Measurements from ENCODE around the gene PPL.

Gene PPL

DNA sequence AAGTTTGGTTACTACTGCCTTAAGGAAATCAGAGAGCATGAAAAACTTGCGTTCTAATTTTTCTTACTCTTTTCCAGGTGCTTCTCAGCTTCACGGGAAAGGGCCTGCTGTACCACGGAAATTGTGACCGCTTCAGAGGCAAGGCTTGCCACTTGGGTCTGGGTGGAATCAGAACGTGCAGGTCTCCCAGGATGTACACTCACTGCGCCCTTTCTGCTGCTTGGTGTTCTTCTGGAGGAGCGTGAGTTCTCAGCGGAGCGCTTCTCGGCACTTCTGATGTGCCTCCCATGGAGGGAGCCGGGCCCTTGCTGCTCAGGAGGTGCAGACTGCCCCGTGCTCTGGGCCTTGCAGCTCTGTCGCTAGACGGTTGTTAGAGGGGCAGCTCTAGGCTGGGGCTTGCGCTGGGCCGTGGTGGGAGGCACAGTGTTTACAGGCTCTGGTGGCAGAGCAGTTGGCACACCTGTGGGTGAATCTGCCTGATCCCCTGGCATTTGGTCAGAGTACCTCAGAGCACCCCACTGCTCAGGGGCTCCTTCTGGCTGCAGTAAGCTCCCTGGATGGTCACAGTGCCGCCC, 56.9 kb downstream of the PPL start:
- H3K4me3 ChIP-seq (replicated peaks; ENCODE audit: low read depth, low read length) = no peak overlapping the region
- TF ChIP-seq, protein P1, sequence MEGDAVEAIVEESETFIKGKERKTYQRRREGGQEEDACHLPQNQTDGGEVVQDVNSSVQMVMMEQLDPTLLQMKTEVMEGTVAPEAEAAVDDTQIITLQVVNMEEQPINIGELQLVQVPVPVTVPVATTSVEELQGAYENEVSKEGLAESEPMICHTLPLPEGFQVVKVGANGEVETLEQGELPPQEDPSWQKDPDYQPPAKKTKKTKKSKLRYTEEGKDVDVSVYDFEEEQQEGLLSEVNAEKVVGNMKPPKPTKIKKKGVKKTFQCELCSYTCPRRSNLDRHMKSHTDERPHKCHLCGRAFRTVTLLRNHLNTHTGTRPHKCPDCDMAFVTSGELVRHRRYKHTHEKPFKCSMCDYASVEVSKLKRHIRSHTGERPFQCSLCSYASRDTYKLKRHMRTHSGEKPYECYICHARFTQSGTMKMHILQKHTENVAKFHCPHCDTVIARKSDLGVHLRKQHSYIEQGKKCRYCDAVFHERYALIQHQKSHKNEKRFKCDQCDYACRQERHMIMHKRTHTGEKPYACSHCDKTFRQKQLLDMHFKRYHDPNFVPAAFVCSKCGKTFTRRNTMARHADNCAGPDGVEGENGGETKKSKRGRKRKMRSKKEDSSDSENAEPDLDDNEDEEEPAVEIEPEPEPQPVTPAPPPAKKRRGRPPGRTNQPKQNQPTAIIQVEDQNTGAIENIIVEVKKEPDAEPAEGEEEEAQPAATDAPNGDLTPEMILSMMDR (IDR thresholded peaks at IDR 0.05; ENCODE audit: low read length, missing control alignments) = no peak
- no peak for DNase-seq (ENCODE audit: low read depth)

DNA sequence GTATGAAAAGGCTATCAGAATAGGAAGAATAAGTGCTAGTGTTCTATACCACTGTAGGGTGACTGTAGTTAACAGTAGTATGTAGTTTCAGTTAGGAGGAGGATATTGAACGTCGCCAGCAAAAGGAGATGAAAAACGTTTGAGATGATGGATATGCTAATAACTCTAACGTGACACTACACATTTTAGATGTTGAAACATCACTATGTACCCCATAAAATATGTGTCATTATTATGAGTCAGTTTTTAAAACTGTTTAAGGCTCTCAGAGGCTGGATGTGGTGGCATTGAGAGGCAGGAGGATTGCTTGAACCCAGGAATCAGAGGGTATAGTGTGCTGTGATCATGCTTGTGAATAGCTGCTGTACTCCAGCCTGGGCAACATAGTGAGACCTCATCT, 57.9 kb downstream of the PPL start:
- no peak overlapping the region for H3K4me3 ChIP-seq (replicated peaks; ENCODE audit: low read depth, low read length)
- TF ChIP-seq, protein P1 (IDR thresholded peaks at IDR 0.05; ENCODE audit: low read length, missing control alignments) = no peak
- no peak for DNase-seq (ENCODE audit: low read depth)

DNA sequence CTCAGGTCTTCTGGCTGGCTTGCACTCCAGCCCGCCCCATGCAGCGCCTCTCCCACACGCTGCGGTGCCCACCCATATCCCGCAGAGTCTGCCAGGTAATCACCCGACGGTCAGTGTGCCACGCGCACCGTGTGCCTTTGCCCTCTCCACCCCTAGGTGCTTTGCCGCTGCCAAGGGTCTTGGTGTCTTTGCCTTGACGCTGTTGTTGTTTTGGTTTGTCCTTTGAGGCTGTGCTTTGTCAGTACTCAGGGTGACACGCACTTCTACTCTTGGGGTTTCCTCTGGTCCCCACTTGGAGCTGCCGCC, 59.6 kb downstream of the PPL start:
- DNase-seq (ENCODE audit: low read depth) = no peak
- no peak overlapping the region for H3K4me3 ChIP-seq (replicated peaks; ENCODE audit: low read depth, low read length)
- TF ChIP-seq, protein P1 (IDR thresholded peaks at IDR 0.05; ENCODE audit: low read length, missing control alignments) = no peak

DNA sequence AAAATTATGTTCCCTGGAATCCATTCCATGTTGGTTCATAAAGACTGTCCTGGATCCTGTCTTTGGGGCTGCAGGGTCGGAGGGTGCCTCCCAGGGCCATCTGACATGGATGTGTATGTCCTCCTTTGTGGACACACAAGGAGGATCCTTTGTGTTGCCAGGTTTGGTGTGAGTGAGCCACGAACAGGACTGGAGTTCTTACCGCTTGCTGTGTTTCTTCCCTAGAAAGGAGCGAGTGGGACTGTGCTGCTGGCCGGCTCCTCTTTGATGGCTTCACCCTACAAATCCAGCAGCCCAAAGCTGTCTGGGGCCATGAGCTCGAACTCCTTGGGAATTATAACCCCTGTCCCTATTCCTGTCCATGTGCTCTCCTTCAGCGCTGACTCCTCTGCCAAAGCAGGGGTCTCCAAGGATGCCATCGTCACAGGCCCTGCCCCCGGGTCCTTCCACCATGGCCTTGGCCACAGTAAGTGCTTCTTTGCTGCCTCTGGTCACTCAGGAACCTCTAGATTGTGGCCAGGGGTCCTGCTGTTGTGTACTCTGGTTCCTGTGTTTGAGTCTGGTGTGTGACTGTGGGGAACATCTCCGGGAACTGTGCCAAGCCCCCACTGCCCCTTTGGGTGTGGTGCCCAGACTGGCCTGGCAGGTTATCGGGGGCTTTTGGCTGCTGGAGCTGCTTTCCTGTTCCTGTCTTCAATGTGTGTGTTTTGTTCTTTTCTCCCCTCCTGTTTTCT, 60.1 kb downstream of the PPL start:
- no peak overlapping the region for H3K4me3 ChIP-seq (replicated peaks; ENCODE audit: low read depth, low read length)
- DNase-seq (ENCODE audit: low read depth) = no peak
- TF ChIP-seq, protein P1 (IDR thresholded peaks at IDR 0.05; ENCODE audit: low read length, missing control alignments) = no peak

DNA sequence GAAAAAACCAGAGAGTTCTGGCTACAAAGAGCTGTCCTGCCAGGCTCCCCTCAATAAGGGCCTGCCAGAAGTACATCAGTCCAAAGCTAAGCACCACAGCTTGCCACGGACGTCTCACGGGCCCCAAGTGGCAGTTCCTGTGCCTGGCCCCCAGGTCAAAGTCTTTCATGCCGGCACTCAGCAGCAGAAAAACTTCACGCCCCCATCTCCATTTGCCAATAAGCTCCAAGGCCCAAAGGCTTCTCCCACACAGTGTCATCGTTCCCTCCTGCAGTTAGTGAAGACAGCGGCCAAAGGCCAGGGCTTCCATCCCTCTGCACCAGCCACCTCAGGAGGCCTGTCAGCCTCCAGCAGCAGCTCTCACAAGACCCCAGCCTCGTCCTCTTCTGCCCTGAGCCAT, 62.3 kb downstream of the PPL start:
- DNase-seq (ENCODE audit: low read depth) = no peak
- no peak overlapping the region for H3K4me3 ChIP-seq (replicated peaks; ENCODE audit: low read depth, low read length)
- TF ChIP-seq, protein P1 (IDR thresholded peaks at IDR 0.05; ENCODE audit: low read length, missing control alignments) = no peak

DNA sequence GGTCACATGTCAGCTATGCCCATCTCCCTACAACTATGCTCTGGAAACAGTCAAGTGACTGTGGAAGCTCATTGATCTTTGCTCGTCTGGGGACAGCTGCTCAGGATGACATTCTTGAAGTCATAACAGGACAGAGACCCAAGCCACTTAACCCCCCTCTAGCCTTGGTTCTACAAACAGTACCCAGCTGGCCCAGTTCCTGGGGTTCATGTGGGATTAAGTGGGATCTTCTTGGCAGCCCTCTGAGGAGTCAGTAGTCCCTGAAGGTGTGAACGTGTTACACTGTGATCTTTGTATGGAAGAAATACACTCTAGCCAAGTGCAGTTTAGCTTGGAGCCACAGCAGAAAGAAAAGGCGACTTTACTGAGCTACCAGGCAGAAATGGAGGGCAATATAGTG, 63.9 kb downstream of the PPL start:
- no peak for DNase-seq (ENCODE audit: low read depth)
- H3K4me3 ChIP-seq (replicated peaks; ENCODE audit: low read depth, low read length) = no peak overlapping the region
- TF ChIP-seq, protein P1 (IDR thresholded peaks at IDR 0.05; ENCODE audit: low read length, missing control alignments) = no peak

DNA sequence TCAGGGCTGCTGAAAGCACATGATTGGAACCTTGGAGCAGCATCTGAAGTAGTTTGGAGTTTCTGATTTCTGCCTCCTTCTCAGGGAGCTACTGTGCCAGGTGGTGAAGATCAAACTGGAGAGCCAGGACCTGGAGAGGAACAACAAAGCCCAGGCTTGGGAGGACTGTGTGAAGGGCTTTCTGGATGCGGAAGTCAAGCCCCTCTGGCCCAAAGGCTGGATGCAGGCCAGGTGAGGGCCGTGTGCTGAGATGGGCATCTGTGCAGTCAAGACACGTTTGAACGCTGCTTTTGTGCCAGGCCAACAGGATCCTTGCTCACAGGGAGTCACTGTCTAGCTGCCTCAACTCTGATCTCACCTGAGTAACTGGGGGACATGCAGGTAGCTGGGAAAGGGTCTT, 65.9 kb downstream of the PPL start:
- H3K4me3 ChIP-seq (replicated peaks; ENCODE audit: low read depth, low read length) = no peak overlapping the region
- TF ChIP-seq, protein P1 (IDR thresholded peaks at IDR 0.05; ENCODE audit: low read length, missing control alignments) = no peak
- no peak for DNase-seq (ENCODE audit: low read depth)

Measured in fibroblast of pulmonary artery (primary cell).